ENCODE measurements around the gene SLC1A1.
"Not testable (repeated sequence)": the region's sequence is repeated elsewhere in the genome, so short reads cannot be mapped to it uniquely, and the experiment has no call there.

Gene SLC1A1

DNA sequence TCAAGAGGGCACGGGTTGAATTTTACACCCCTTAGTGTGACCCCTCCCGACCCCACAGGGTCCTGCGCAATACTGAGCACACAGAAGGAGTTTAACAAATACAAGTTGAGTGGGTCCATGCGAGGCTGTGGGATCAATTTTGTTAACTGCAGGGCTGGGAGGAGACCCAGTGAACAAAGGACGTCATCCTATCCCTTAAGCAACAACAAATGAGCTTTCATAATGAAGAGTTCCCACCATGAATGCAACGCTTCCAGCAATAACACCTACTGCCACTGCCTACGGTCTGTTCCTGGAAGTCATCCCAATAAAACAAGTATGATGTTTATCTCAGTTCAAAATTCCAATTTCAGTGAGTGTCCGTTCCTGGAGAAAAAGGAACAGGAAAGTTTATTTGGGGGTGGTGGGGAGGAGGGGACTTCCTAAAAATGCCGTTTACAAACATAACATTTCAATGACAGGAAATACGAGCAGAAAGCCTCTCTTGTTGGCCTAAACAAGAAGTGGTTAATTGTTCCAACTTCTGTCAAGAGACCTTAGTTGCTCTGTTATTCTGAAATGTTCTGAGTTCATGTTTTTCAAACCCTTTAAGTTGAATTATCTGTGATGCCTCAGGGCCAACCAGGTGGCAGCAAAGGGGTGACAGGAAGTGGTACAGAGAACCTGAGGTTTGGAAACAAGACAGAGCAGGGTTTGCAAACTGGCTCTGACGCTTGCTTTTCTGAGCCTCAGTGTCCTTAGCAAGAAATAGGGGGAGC, 106.1 kb downstream of the SLC1A1 start:
- Histone ChIP-seq H2AFZ (ENCODE audit: low read depth, low read length) (no peak overlapping the region), H3K9me3 (ENCODE audit: low read length) (no peaks in the 10 kb centered on the region), H3K27me3 (ENCODE audit: insufficient read depth, low read length) (no peaks in the 10 kb centered on the region), H3K36me3 (ENCODE audit: insufficient read depth, low read length) (no peaks in the 10 kb centered on the region), H3K4me3 (ENCODE audit: low read length) (no peak overlapping the region), H3K4me1 (ENCODE audit: insufficient read depth, low read length) (no peaks in the 10 kb centered on the region)

DNA sequence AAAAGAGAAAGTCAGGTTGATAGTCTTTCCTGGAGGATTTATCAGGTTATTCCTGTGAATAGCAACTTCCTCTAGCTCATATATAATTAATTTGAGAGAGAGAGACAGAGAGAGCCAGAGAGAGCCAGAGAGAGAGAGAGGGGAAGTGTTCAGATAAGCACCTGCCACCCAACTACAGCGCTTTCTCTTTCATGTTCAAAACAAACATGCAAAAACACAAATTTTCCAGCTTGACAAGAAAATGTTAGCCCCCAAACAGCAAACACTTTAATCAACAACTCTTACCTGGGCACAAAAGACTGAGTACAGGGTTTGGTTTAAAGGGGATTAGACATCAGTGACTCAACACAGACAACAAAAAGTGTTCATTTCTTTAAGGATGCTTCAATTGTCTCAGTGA, 110.1 kb downstream of the SLC1A1 start:
- no peaks in the 10 kb centered on the region for H3K9me3 ChIP-seq (ENCODE audit: low read length)
- H3K4me1 ChIP-seq (ENCODE audit: insufficient read depth, low read length), result no peaks in the 10 kb centered on the region
- H2AFZ ChIP-seq (ENCODE audit: low read depth, low read length), result no peak overlapping the region

DNA sequence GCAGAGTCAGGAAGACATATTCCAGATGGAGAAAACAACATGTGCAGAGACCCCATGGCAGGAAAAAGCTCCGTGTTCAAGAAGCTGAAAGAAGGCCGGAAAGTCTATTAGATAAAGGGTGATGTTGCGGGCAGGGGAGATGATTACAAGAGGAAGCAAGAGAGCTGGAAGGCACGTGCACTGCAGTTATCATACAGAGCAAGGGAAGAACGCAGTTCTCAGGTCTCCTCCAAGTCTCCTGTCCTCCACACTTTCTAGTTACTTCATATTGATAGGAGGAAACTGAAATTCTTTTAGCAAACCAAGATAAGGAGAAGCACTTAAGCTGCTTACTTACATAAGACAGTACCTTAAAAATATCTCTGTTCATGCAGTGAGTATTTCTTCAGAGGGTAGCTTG, 113.6 kb downstream of the SLC1A1 start:
- Histone ChIP-seq H3K4me1 (ENCODE audit: insufficient read depth, low read length) (no peaks in the 10 kb centered on the region), H3K9me3 (ENCODE audit: low read length) (no peaks in the 10 kb centered on the region), H3K27me3 (ENCODE audit: insufficient read depth, low read length) (no peaks in the 10 kb centered on the region), H3K4me3 (ENCODE audit: low read length) (no peak overlapping the region), H2AFZ (ENCODE audit: low read depth, low read length) (no peak overlapping the region), H3K36me3 (ENCODE audit: insufficient read depth, low read length) (no peaks in the 10 kb centered on the region)

More for the DNA sequence above, 110.1 kb downstream of the SLC1A1 start:
- no peaks in the 10 kb centered on the region for H3K27me3 ChIP-seq (ENCODE audit: insufficient read depth, low read length)
- H3K36me3 ChIP-seq (ENCODE audit: insufficient read depth, low read length), result no peaks in the 10 kb centered on the region
- no peak overlapping the region for H3K4me3 ChIP-seq (ENCODE audit: low read length)

DNA sequence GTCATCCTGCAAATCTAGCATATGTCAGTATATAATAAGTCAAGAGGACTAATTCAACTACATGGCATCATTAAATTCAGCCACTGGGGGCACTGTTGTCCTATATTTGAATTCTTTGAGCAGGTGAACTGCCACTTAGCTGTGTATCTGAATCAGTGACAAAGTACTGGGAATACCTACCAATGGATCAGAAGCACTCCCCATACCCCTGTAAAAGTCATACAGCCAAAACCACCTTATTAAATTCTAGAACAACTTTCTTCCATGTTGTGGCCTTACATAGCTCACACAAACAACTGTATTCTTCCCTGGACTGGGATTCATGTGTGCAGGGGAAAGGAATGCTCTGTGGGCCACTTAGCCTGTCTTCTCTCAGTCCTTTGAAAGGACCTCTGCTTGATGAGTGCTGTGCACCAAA, 114.4 kb downstream of the SLC1A1 start:
- no peaks in the 10 kb centered on the region for H3K27me3 ChIP-seq (ENCODE audit: insufficient read depth, low read length)
- H3K36me3 ChIP-seq (ENCODE audit: insufficient read depth, low read length), result no peaks in the 10 kb centered on the region
- no peak overlapping the region for H3K4me3 ChIP-seq (ENCODE audit: low read length)
- no peaks in the 10 kb centered on the region for H3K9me3 ChIP-seq (ENCODE audit: low read length)
- H3K4me1 ChIP-seq (ENCODE audit: insufficient read depth, low read length), result no peaks in the 10 kb centered on the region
- no peak overlapping the region for H2AFZ ChIP-seq (ENCODE audit: low read depth, low read length)

DNA sequence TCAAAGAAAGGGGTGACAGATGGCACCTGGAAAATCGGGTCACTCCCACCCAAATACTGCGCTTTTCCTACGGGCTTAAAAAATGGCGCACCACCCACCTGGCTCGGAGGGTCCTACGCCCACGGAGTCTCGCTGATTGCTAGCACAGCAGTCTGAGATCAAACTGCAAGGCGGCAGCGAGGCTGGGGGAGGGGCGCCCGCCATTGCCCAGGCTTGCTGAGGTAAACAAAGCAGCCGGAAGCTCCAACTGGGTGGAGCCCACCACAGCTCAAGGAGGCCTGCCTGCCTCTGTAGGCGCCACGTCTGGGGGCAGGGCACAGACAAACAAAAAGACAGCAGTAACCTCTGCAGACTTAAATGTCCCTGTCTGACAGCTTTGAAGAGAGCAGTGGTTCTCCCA, 115.8 kb downstream of the SLC1A1 start:
- H3K27me3 ChIP-seq (ENCODE audit: insufficient read depth, low read length); H3K4me1 ChIP-seq (ENCODE audit: insufficient read depth, low read length); H3K9me3 ChIP-seq (ENCODE audit: low read length); H2AFZ ChIP-seq (ENCODE audit: low read depth, low read length); H3K4me3 ChIP-seq (ENCODE audit: low read length); H3K36me3 ChIP-seq (ENCODE audit: insufficient read depth, low read length): not testable (repeated sequence)

DNA sequence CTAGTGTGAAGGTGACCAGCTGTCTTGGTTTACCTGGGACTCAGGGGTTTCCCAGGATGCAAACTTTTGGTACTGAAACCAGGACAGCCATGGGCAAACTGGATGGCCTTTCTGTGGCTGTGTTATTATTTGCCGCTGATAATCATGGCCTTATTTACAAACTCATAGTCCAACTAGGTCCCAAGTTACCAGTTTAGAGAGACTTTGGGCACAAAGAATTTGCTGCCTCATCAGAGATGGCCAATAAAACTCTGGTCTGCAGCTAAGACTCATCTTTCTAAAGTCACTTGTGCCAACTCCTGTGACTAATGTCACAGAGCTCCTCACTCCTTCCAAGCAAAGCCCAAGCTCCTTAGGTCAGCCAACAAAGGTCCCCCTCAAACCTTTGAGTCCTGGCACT, 124.4 kb downstream of the SLC1A1 start:
- Histone ChIP-seq H3K27me3 (ENCODE audit: insufficient read depth, low read length) (no peaks in the 10 kb centered on the region), H3K36me3 (ENCODE audit: insufficient read depth, low read length) (no peaks in the 10 kb centered on the region), H2AFZ (ENCODE audit: low read depth, low read length) (no peak overlapping the region), H3K4me3 (ENCODE audit: low read length) (no peak overlapping the region), H3K4me1 (ENCODE audit: insufficient read depth, low read length) (peaks cover 10% of the 10 kb centered on the region), H3K9me3 (ENCODE audit: low read length) (no peaks in the 10 kb centered on the region)

DNA sequence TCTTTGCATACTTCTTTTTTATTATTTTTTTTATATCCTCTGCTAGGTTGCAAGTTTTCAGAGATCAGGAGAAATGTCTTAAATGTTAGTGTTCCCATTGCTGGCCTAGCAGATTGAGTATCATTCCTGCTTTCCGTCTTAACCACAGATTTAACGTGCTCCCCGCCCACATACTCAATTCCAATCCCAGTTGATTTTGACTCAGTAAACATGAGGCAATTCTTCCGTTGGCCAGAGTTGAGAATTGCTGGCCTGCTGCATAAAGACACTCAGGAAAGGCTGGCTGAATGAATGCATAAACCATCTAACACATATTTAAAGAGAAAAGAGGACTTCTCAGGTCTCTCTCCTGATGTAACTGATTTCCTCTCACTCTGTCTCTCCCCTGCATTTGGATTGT, 125.0 kb downstream of the SLC1A1 start:
- Histone ChIP-seq H2AFZ (ENCODE audit: low read depth, low read length) (no peak overlapping the region), H3K36me3 (ENCODE audit: insufficient read depth, low read length) (no peaks in the 10 kb centered on the region), H3K9me3 (ENCODE audit: low read length) (no peaks in the 10 kb centered on the region), H3K4me3 (ENCODE audit: low read length) (no peak overlapping the region), H3K4me1 (ENCODE audit: insufficient read depth, low read length) (peaks cover 16% of the 10 kb centered on the region), H3K27me3 (ENCODE audit: insufficient read depth, low read length) (no peaks in the 10 kb centered on the region)

DNA sequence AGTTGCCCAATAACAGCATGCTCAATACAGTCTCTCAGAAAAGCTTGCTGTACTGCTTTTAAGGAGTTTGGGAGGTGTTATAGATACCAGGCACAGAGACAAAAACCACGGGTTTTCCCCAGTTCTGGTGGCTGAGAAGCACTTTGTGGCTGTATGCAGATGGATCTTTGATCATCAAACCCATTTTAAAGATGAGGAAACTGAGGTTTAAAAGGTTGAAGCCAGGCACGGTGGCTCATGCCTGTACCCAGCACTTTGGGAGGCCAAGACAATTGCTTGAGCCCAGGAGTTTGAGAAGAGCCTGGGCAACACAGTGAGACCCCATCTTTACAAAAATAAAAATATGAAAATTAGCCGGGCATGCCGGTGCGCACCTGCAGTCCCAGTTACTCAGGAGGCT, 125.5 kb downstream of the SLC1A1 start:
- no peak overlapping the region for H3K4me3 ChIP-seq (ENCODE audit: low read length)
- peaks cover 22% of the 10 kb centered on the region for H3K4me1 ChIP-seq (ENCODE audit: insufficient read depth, low read length)
- no peaks in the 10 kb centered on the region for H3K9me3 ChIP-seq (ENCODE audit: low read length)
- no peak overlapping the region for H2AFZ ChIP-seq (ENCODE audit: low read depth, low read length)
- no peaks in the 10 kb centered on the region for H3K36me3 ChIP-seq (ENCODE audit: insufficient read depth, low read length)
- H3K27me3 ChIP-seq (ENCODE audit: insufficient read depth, low read length), result no peaks in the 10 kb centered on the region

DNA sequence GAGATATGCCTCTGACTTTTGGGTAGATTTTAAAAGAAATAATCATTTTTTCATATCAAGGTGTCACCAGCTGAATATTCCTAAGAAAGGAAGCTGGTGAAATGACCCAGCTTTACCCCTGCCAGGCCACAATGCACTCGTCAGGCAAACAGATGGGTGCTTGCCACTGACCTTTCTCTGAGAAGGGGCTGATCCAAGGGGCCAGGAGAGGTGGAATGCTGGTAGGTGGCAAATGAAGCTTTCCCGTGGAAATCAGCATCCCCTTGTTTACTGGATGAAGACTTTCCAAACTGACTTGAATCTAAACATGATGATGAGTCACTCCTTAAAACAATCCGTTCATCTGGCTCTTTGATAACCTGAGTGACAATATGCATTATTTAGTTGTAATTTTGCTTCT, 127.5 kb downstream of the SLC1A1 start:
- Histone ChIP-seq H3K9me3 (ENCODE audit: low read length) (no peaks in the 10 kb centered on the region), H3K27me3 (ENCODE audit: insufficient read depth, low read length) (no peaks in the 10 kb centered on the region), H3K4me1 (ENCODE audit: insufficient read depth, low read length) (peaks cover 25% of the 10 kb centered on the region), H2AFZ (ENCODE audit: low read depth, low read length) (no peak overlapping the region), H3K4me3 (ENCODE audit: low read length) (no peak overlapping the region), H3K36me3 (ENCODE audit: insufficient read depth, low read length) (no peaks in the 10 kb centered on the region)

DNA sequence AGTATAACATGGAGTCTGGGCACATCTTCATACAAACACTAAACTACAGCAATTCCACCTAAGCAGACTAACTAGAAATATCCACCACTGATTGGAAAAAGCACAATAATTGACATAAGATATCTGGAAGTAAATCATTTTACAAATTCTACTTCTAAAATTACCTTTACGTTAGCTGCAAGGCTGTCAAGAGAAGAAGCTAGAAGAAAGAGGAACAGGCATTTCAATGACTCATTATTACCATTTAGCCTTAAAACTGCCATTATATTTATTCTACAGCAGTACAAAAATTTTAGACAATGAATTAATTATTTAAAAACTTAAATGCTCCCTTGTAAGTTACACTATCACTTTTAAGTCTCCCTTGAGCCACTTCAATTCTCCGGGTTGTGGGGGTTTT, 128.4 kb downstream of the SLC1A1 start:
- Histone ChIP-seq H3K27me3 (ENCODE audit: insufficient read depth, low read length) (no peaks in the 10 kb centered on the region), H3K4me1 (ENCODE audit: insufficient read depth, low read length) (peaks cover 25% of the 10 kb centered on the region), H3K4me3 (ENCODE audit: low read length) (no peak overlapping the region), H3K9me3 (ENCODE audit: low read length) (no peaks in the 10 kb centered on the region), H2AFZ (ENCODE audit: low read depth, low read length) (no peak overlapping the region), H3K36me3 (ENCODE audit: insufficient read depth, low read length) (no peaks in the 10 kb centered on the region)

DNA sequence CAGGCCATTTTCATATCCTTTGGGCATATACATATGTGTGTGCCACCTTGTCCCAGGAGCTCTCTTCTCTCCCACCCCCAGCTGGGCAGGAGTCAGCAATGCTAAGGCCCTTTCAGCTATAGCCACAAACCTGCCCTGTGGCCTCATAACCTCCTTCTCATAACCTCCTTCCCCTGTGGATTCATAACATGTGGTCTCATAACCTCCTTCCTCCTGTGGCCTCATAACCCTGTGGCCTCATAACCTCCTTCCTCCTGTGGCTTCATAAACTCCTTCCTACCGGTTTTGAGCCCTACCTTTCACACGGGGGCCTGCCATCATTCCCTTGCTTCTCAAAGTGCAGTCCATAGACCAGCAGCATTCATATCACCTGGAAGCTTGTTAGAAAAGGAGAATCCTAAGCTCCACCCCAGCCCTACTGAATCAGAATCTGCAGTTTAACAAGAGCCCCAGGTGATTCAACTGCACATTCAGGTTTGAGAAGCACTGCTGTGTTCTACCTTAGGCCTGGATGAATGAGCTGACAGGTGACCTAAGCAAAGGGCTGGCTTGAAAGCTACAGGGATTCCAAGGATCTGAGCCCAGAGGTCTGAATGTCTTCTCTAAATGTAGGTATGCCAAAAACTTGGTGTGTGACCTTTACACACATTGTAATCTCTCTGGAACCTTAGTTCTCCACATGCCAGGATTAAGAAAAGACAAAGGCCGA, 129.9 kb downstream of the SLC1A1 start:
- Histone ChIP-seq H3K36me3 (ENCODE audit: insufficient read depth, low read length) (no peaks in the 10 kb centered on the region), H2AFZ (ENCODE audit: low read depth, low read length) (no peak overlapping the region), H3K9me3 (ENCODE audit: low read length) (no peaks in the 10 kb centered on the region), H3K4me3 (ENCODE audit: low read length) (no peak overlapping the region), H3K4me1 (ENCODE audit: insufficient read depth, low read length) (peaks cover 25% of the 10 kb centered on the region), H3K27me3 (ENCODE audit: insufficient read depth, low read length) (no peaks in the 10 kb centered on the region)

DNA sequence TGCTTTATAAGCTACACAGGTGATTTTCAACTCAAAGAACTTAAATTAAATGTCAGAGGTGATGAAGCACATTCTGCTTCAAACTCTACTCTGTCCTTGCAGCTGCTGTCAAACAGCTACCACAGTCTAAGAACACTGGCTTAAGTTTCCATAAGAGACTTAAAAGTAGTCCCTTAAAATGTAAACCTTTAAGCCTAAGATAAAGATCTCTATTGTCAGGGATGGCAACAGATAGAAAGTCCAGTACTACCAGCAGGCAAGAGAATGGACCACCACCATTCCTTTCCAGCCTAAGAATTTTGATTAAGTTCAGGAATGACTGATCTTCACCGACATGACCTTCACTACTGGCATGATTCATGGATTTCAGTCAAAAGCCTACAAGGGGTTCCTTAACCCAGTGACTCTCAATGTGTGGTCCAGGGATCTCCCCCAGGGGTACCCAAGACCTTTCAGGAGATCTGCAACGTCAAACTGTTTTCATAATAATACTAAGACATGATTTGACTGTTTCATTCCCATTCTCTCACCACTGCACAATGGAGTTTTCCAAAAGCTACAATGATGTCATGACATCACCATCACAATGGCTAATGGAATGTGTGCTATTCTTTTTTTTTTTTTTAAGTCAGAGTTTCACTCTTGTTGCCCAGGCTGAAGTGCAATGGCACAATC, 130.8 kb downstream of the SLC1A1 start:
- Histone ChIP-seq H3K36me3 (ENCODE audit: insufficient read depth, low read length) (no peaks in the 10 kb centered on the region), H3K9me3 (ENCODE audit: low read length) (no peaks in the 10 kb centered on the region), H2AFZ (ENCODE audit: low read depth, low read length) (no peak overlapping the region), H3K4me3 (ENCODE audit: low read length) (no peak overlapping the region), H3K27me3 (ENCODE audit: insufficient read depth, low read length) (no peaks in the 10 kb centered on the region), H3K4me1 (ENCODE audit: insufficient read depth, low read length) (peaks cover 25% of the 10 kb centered on the region)

DNA sequence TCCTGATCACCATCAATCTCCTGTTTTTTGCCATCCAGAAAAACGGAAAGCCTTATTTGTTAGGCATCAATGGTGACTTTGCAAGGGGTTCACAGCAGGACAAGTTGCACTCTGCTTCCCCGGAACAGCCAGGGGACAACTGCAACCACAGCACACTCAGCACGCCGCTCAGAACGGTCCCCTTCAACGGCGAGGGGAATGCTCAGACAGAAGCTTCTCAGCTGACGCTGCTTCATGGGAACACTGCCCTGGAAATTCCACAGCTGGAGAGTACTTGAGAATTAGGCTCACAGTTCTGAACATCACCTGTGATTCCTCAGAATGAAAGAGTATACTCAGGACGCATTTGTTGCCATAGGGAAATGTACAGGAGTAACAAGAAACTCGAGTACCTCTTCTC, 131.7 kb downstream of the SLC1A1 start:
- Histone ChIP-seq H3K4me3 (ENCODE audit: low read length) (no peak overlapping the region), H3K27me3 (ENCODE audit: insufficient read depth, low read length) (no peaks in the 10 kb centered on the region), H3K36me3 (ENCODE audit: insufficient read depth, low read length) (no peaks in the 10 kb centered on the region), H3K4me1 (ENCODE audit: insufficient read depth, low read length) (peaks cover 24% of the 10 kb centered on the region), H2AFZ (ENCODE audit: low read depth, low read length) (no peak overlapping the region), H3K9me3 (ENCODE audit: low read length) (no peaks in the 10 kb centered on the region)
